COLO668 (cell line): ENCODE data around the gene TBCK.

Source experiments
- DNase-seq: peaks from one replicate; lab custom pipeline; 2025; ENCODE audit not compliant: unreplicated experiment; lab: John Stamatoyannopoulos, UW

TBCK gene

DNA sequence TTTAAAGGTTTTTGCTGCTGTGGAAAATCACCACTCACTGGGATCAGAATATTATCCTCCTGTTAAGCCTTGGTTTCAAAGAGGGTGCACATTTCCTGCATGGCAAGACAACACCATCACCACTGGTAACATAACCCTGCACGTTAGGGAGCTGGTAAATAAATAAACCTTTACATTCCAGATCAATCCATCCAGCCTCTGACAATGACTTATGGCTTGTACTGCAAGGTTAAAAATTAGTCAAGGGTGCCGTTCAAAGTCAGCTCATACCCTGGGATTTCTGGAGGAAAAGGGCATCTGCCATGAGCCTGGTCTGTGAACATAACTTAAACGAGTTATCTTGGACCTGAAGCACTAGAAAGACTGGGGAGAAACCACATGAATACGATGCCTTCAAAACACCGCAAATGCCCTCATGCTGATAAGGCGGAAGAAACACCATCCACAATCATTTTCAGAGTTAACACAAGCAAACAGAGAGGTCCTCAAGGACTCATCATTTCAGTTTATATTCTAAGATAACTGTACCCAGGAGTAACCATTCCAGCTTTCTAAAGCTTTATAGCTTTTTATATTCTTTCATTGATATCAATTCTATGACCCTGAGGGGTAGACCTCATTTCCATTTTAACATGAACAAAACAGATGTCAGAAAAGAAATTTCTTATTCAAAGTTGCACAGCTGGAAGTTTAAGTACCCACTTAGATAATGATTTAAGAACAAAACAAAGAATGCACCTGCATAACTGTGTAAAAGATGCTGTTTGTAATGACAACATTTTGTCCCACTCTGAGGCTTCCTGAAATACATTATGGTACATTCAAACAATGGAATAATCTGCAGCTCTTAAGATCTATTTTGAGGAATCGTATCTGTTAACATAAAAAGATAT, 317.6 kb downstream of the TBCK start:
- peak; percentile 18 for DNase-seq

DNA sequence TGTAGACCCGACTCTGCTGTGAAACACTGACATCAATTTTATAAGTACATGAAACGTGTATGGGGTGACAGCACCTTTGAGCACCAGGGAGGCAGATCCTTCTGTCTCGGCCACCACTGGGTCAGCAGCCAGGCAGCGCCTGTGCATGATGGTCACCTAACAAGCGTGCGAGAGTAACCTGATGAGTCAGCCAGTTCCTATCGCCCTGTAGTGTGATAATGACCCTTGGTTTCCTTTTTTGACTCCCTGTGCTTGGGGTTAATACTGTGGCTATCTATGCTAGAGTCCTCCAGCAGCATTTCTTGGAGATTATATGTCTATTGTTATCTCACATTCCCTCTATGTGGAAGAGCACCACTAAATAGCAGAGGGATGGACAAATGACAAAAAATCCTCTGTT, 319.2 kb downstream of the TBCK start:
- DNase-seq = no peak

DNA sequence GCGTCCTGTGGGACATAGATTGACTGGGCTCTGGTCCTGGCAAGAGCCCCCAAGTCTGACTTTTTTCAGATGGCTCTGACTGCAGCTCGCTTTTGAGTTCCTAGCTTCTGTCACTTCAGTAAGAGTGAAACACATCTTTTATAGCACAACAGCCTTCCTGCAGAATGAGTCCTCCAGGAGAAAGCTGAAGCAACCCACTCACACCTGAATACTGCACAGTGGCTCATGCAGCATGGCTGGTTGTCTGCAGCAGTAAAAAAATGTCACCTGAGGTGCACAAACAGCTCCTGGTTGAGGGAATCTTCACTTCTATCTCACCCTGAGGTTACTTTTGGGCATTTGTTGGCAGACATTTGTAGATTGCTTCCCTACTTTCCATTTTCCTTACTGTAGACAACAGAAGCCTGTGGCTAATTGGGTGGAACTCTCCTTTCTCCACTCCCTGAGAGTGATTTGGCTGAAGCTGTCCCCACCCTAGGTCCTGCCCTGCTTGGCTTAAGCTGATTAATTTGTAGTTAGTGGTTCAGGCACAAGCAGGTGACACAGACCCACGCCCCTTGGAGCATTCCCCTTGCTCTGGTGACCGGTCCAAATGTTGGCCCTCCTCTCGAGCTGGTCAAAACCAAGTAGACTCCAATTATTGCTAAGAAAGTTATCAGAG, 321.0 kb downstream of the TBCK start:
- DNase-seq = no peak

DNA sequence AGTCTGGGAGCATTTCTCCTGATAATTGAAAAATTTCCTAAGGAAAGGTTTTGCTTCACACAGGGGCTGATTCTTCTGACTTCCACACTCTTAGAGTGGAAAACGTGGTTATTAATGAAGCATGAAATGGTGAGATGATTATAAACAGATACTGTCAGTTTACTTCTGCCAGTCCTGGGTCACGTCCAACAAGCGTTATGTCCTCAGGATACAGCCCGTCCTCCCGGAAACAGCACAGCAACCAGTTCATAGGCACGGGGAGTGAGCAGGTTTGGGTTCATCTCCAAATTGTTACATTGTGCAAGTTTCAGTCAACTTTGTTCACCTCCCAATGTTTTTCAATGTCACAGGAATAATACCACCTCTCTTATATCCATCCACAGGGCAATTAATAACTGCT, 321.9 kb downstream of the TBCK start:
- no peak for DNase-seq

DNA sequence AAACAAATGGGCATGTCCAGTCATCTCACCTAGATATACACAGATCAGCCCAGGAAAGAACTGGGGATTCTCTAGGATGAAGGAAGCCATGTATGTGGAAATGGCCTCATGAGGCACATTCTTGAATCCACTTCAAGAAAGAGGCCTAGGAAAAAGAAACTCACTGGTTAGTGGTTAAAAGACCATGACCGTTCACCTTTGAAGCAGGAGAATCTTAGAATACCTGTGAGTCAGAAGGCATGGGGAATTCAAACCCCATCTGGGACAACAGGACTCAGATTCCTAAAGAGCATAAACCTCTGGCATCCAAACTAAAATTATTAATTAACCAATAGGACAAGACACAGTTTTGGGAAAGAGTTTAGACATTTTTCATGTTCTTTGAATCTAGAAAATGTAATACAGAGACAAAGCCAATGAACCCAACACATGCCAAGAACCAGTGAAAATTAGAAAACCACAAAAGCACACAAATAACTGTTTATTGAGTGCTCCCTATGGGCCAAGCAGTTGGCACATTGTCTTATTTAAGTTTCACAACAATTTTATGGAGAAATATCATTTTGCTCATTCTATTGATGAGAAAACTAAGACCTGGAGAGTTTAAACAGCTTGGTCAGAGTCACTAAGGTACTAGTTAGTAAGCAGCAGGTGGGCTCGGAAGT, 323.2 kb downstream of the TBCK start:
- no peak for DNase-seq

DNA sequence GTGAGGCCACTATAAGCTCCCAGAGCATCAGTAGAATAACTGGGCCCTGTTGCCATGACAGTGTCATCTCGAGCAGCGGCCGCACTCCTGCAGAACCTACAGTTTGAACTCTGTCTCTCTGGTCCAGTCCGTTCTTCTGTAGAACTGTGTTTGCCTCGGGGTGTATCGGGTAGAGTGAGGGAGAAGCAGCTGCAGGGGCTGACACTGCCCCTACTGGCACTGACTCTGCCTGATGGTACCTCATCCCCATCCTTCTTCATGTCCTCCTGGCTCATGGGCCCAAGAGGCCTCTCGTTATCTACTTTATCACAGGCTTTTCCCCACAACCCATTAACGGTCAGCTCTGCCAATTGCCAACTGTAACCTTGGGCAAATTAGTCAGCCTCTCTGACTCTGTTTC, 324.3 kb downstream of the TBCK start:
- no peak for DNase-seq
